ENCODE results near the gene VEZF1.
"Not testable (repeated sequence)": the region's sequence is repeated elsewhere in the genome, so short reads cannot be mapped to it uniquely, and the experiment has no call there.

Gene VEZF1

GRCh38 chr17:57976594-57976993 lies 11.5 kb downstream of the VEZF1 start:
- H3K79me2 ChIP-seq (ENCODE audit: control insufficient read depth, low read length): peaks cover 3% of the 10 kb centered on the region
- H3K4me3 ChIP-seq (ENCODE audit: low read length): no peak overlapping the region
- H3K36me3 ChIP-seq (ENCODE audit: control insufficient read depth, low read length): peaks cover 81% of the 10 kb centered on the region

GRCh38 chr17:57975044-57975443 lies 13.0 kb downstream of the VEZF1 start:
- H3K9me3 ChIP-seq (ENCODE audit: control insufficient read depth, insufficient read depth, low read length): no peaks in the 10 kb centered on the region
- H3K27ac ChIP-seq (ENCODE audit: low read depth, low read length): no peak overlapping the region
- H3K9me2 ChIP-seq (replicated peaks; ENCODE audit: control insufficient read depth, low read length): no peaks in the 10 kb centered on the region
- peaks cover 66% of the 10 kb centered on the region for H3K36me3 ChIP-seq (ENCODE audit: control insufficient read depth, low read length)
- H4K20me1 ChIP-seq (ENCODE audit: control insufficient read depth, insufficient read depth, low read depth, low read length): no peaks in the 10 kb centered on the region
- H3K4me2 ChIP-seq (ENCODE audit: low read length): no peak overlapping the region
- H3K27me3 ChIP-seq (ENCODE audit: control insufficient read depth, low read length): no peaks in the 10 kb centered on the region
- H3K79me2 ChIP-seq (ENCODE audit: control insufficient read depth, low read length): no peaks in the 10 kb centered on the region
- no peak overlapping the region for H3K4me3 ChIP-seq (ENCODE audit: low read length)
- TF ChIP-seq EZH2phosphoT487 (IDR thresholded peaks at IDR 0.05; ENCODE audit: borderline replicate concordance, low read length) (no peak), CTCF (IDR thresholded peaks at IDR 0.05; ENCODE audit: low read depth, low read length, poor library complexity, severe bottlenecking) (no peak)
- no peaks in the 10 kb centered on the region for H3K4me1 ChIP-seq (ENCODE audit: control insufficient read depth, low read length)
- no peaks in the 10 kb centered on the region for H3F3A ChIP-seq (ENCODE audit: control insufficient read depth, insufficient read depth)

More at GRCh38 chr17:57976594-57976993, 11.5 kb downstream of the VEZF1 start:
- H3K4me1 ChIP-seq (ENCODE audit: control insufficient read depth, low read length): no peaks in the 10 kb centered on the region
- no peak for TF ChIP-seq EZH2phosphoT487 (IDR thresholded peaks at IDR 0.05; ENCODE audit: borderline replicate concordance, low read length)
- TF ChIP-seq CTCF (IDR thresholded peaks at IDR 0.05; ENCODE audit: low read depth, low read length, poor library complexity, severe bottlenecking): no peak
- no peaks in the 10 kb centered on the region for H3K27me3 ChIP-seq (ENCODE audit: control insufficient read depth, low read length)
- H3K9me2 ChIP-seq (replicated peaks; ENCODE audit: control insufficient read depth, low read length): no peaks in the 10 kb centered on the region
- H3F3A ChIP-seq (ENCODE audit: control insufficient read depth, insufficient read depth): no peaks in the 10 kb centered on the region
- H3K4me2 ChIP-seq (ENCODE audit: low read length): no peak overlapping the region
- H4K20me1 ChIP-seq (ENCODE audit: control insufficient read depth, insufficient read depth, low read depth, low read length): no peaks in the 10 kb centered on the region
- no peak overlapping the region for H3K27ac ChIP-seq (ENCODE audit: low read depth, low read length)
- no peaks in the 10 kb centered on the region for H3K9me3 ChIP-seq (ENCODE audit: control insufficient read depth, insufficient read depth, low read length)

- H3K27me3 ChIP-seq (ENCODE audit: control insufficient read depth, low read length); H3K4me1 ChIP-seq (ENCODE audit: control insufficient read depth, low read length); H3F3A ChIP-seq (ENCODE audit: control insufficient read depth, insufficient read depth); H3K79me2 ChIP-seq (ENCODE audit: control insufficient read depth, low read length); H3K4me3 ChIP-seq (ENCODE audit: low read length); H4K20me1 ChIP-seq (ENCODE audit: control insufficient read depth, insufficient read depth, low read depth, low read length); H3K9me2 ChIP-seq (replicated peaks; ENCODE audit: control insufficient read depth, low read length); H3K27ac ChIP-seq (ENCODE audit: low read depth, low read length); H3K4me2 ChIP-seq (ENCODE audit: low read length); H3K9me3 ChIP-seq (ENCODE audit: control insufficient read depth, insufficient read depth, low read length): not testable (repeated sequence)
- H3K36me3 ChIP-seq (ENCODE audit: control insufficient read depth, low read length): peaks cover 58% of the 10 kb centered on the region
Measured at GRCh38 chr17:57974053-57974824, 13.8 kb downstream of the VEZF1 start.

- H3K4me3 ChIP-seq (ENCODE audit: low read length): no peak overlapping the region
- no peaks in the 10 kb centered on the region for H3K9me2 ChIP-seq (replicated peaks; ENCODE audit: control insufficient read depth, low read length)
- TF ChIP-seq CTCF (IDR thresholded peaks at IDR 0.05; ENCODE audit: low read depth, low read length, poor library complexity, severe bottlenecking) (no peak), EZH2phosphoT487 (IDR thresholded peaks at IDR 0.05; ENCODE audit: borderline replicate concordance, low read length) (no peak)
- no peaks in the 10 kb centered on the region for H3K9me3 ChIP-seq (ENCODE audit: control insufficient read depth, insufficient read depth, low read length)
- H3F3A ChIP-seq (ENCODE audit: control insufficient read depth, insufficient read depth): no peaks in the 10 kb centered on the region
- H3K27ac ChIP-seq (ENCODE audit: low read depth, low read length): no peak overlapping the region
- peaks cover 11% of the 10 kb centered on the region; the same call in 1 of the 2 replicates for H3K27me3 ChIP-seq (ENCODE audit: control insufficient read depth, low read length)
- H3K36me3 ChIP-seq (ENCODE audit: control insufficient read depth, low read length): peaks cover 39% of the 10 kb centered on the region
- H3K79me2 ChIP-seq (ENCODE audit: control insufficient read depth, low read length): no peaks in the 10 kb centered on the region
- no peak overlapping the region for H3K4me2 ChIP-seq (ENCODE audit: low read length)
- H4K20me1 ChIP-seq (ENCODE audit: control insufficient read depth, insufficient read depth, low read depth, low read length): no peaks in the 10 kb centered on the region
- no peaks in the 10 kb centered on the region for H3K4me1 ChIP-seq (ENCODE audit: control insufficient read depth, low read length)
Measured at GRCh38 chr17:57972151-57972550, 15.9 kb downstream of the VEZF1 start.

Measured in DOHH2 (cell line).